HG03280 (cell line): ENCODE measurements around the gene SGCB.

Source experiments
- ATAC-seq: cut with Tn5 transposase; IDR thresholded peaks from one replicate; pipeline ENCODE4 v1.9.1; 2021; ENCODE audit warnings: mild to moderate bottlenecking, moderate library complexity; ENCODE audit not compliant: unreplicated experiment

The SGCB gene

GRCh38 chr4:52028970-52029369 is 9.1 kb downstream of the SGCB start:
- ATAC-seq, result no peak

GRCh38 chr4:52019936-52020657 is 18.0 kb downstream of the SGCB start, which contains the start of gene LRRC66:
Gene LRRC66, minus strand, starts transcription at chr4:52020363. Its CDS starts 2,750 bp downstream, at chr4:52017613.
- no peak for ATAC-seq

- ATAC-seq, result no peak
Observed at GRCh38 chr4:52017814-52018213, 20.3 kb downstream of the SGCB start.

- no peak for ATAC-seq
Observed at GRCh38 chr4:52016981-52017380, 21.1 kb downstream of the SGCB start.

GRCh38 chr4:52015366-52015765 is 22.7 kb downstream of the SGCB start:
- ATAC-seq, result no peak

GRCh38 chr4:52014903-52015302 is 23.2 kb downstream of the SGCB start:
- no peak for ATAC-seq

- ATAC-seq, result no peak
Observed at GRCh38 chr4:52012651-52013050, 25.4 kb downstream of the SGCB start.

GRCh38 chr4:52010986-52011385 is 27.1 kb downstream of the SGCB start:
- no peak for ATAC-seq

GRCh38 chr4:52006887-52007286 is 31.2 kb downstream of the SGCB start:
- no peak for ATAC-seq

GRCh38 chr4:52005604-52006273 is 32.4 kb downstream of the SGCB start:
- ATAC-seq, result no peak

GRCh38 chr4:52004414-52004813 is 33.7 kb downstream of the SGCB start:
- no peak for ATAC-seq

GRCh38 chr4:52001616-52002015 is 36.5 kb downstream of the SGCB start:
- no peak for ATAC-seq

- no peak for ATAC-seq
Observed at GRCh38 chr4:51999250-51999649, 38.8 kb downstream of the SGCB start.

GRCh38 chr4:51998837-51999236 is 39.3 kb downstream of the SGCB start:
- ATAC-seq, result no peak

- ATAC-seq, result no peak
Observed at GRCh38 chr4:51997647-51998046, 40.5 kb downstream of the SGCB start.

GRCh38 chr4:51995647-51996220 is 42.4 kb downstream of the SGCB start:
- no peak for ATAC-seq
